Activated CD4-positive, CD25-positive, alpha-beta regulatory T cell treated with anti-CD3 and anti-CD28 coated beads, Interleukin-2, amount 50 U/mL, for 16 hours (primary cell): ENCODE data around the gene TRIM24.

ENCODE experiments used
- DNase-seq: peaks from one replicate; pipeline ENCODE4 v3.0.0-alpha.2; 2020; ENCODE audit warnings: low read depth, low spot score

Gene TRIM24

DNA sequence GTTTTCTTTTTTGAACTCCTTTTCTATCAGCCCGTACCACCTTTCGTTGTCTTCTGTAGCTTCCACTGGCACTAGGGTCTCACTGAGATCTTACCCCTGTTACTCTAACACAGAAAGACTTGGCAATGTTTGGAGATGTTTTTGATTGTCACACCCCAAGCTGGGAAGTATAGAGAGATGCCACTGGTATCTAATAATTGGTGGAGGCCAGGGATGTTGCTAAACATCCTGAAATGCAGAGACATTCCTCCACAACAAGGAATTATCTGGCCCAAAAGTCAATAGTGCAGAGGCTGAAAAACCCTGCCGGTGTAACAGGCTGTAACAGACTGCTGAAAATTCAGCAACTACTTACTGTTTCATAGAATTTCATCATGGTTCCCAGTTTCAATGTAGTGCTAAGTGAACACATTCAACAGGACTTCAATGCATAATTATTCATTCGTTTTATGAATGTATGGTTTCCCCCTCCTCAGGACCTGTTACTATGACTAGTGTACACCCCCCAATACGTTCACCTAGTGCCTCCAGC, 115.9 kb downstream of the TRIM24 start:
- DNase-seq, result no peak

DNA sequence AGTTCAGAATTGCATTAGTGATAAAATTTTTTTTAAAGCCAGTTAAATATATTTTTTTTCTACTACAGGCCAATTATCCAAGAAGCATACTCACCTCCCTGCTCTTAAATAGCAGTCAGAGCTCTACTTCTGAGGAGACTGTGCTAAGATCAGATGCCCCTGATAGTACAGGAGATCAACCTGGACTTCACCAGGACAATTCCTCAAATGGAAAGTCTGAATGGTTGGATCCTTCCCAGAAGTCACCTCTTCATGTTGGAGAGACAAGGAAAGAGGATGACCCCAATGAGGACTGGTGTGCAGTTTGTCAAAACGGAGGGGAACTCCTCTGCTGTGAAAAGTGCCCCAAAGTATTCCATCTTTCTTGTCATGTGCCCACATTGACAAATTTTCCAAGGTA, 119.1 kb downstream of the TRIM24 start:
- no peak for DNase-seq

DNA sequence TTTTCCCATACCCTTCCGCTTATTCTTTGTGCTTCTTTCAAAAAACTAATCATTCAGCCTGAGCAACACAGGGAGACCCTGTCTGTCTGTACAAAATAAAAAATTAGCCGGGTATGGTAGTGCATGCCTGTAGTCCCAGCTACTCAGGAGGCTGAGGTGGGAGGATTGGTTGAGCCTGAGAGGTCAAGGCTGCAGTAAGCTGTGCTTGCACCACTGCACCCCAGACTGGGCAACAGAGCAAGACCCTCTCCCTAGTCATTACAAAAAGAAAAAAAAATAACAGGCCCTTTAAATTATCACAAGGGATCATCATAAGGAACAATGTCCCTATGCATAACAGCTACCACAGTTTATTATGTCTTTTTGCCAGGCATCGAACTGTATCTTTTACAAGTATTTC, 119.6 kb downstream of the TRIM24 start:
- no peak for DNase-seq

DNA sequence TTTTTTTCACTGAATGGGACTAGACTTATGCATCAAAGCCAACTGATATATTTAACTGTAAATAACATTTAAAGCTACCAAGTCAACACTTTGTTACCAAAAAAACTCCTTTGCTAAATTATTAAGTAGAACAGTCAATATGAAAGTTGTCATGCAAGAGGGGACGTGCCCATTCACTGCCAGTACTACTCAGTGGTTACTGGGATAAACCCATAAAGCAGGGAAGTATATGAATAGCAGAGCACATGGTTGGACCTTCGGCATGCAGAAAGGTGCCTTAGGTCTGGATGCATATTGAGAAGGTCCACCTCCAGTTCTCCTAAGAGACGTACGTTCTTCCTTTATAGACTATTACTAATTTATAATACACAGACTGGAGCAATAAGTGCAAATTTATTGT, 121.0 kb downstream of the TRIM24 start:
- no peak for DNase-seq

DNA sequence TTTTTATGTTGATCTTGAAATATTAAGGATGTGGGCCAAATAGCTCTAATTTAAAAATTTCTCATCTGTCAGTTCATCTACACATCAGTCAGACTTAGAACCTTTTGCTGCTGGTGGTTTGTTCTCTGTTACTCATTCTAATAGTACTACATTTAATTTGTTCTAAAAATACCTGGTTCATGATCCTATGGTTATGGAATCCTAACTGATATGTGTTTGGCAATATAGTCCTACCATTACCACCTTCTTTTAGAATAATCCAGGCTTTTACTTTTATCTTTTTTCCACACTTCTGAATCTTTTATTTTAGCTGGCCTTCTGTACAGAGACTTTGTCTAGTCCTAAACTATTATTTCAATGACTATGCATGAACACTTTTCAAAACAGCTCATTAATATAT, 124.2 kb downstream of the TRIM24 start:
- DNase-seq, result no peak

DNA sequence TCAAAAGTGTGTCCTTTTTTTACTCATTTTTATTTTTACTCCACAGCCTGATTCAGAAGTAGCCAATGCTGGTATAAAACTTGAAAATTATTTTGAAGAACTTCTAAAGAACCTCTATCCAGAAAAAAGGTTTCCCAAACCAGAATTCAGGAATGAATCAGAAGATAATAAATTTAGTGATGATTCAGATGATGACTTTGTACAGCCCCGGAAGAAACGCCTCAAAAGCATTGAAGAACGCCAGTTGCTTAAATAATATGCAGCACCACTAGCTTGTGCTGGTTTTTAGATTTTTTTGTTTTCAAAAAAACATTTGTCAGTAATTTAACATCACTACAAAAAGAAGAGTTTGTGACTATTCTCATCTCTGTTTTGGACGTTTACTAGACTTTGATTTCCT, 124.6 kb downstream of the TRIM24 start:
- DNase-seq, result no peak

DNA sequence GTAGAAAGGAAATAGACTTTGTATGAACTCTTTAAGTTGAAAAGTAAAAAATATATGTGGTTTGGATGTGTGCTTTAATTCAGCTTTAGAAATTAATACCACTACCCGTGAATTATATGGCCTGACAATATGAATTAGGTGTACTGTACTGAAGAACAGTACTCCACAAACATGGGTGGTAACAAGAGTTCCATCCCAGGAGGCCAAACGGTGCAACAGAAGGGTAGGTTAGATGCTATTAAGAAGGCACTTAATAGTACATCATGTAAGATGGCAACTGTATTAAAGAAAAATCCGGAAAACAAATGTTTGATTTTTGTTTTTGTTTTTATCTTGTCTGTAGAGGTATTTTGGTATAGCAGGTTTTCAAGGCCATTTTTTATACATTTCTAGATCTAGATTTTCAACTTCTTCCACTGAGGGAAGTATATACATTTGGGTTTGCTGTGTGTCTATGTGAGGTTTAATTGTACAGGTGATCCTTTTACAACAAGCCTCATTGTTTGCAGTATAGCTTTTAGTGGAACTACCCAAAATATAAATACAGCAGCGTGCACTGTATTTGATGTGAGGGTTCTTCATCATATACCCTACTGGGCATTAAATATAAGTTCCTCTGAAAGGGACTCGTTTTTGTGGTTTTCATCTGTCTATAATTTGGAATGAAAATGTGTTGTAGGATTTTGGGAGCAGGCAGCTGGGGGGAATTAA, 125.4 kb downstream of the TRIM24 start:
- DNase-seq, result no peak

DNA sequence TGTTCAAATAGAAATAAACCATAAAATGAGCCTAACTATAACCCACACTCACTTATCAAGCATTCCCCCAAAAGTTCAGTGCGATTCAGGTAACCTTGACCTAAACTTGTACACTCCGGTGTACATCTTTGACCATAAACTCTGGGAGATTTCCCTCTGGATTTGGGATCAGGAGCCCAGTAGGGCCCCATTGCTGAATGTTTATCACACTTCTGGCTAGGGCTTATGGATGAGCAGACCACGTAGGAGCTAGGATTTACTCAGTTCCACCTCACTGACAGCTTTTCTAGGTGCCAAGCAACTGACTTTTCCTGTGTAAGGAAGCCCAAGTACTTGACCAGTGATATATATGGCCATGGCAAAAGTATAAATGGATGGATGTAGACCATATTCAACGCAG, 127.4 kb downstream of the TRIM24 start:
- DNase-seq, result no peak

DNA sequence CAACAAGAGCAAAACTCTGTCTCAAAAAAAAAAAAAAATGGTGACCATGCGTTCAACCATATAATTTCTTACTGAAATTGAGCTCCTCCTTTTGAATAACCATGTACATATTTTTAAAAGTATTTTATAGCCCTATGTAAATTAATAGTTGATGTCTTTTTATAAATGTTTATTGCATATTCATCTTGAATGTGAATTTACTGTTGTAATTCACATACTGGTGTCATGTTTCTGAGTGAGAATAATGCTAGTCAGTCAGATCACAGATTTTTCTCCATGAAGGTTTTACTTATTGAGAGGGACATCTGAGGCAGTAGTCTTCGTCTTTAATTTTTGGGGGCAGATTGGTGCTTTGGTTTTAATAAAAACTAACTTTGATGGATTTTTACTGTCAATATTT, 128.9 kb downstream of the TRIM24 start:
- no peak for DNase-seq

DNA sequence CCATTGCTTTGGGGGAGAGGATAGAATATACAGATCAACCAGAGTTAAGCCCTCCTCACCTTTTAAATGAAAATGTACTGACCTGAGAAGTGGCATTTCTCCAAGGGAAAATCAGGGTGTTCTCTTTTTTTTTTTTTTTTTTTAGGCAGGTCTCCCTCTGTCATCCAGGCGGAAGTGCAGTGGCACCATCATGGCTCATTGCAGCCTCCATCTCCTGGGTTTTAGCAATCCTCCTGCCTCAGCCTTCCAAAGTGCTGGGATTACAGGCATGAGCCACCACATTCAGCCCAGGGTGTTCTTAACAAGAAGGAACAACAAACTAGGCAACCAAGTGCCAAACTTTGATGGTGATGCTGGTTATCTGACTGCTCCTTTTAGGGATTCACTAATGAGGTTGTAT, 130.1 kb downstream of the TRIM24 start:
- DNase-seq, result no peak

DNA sequence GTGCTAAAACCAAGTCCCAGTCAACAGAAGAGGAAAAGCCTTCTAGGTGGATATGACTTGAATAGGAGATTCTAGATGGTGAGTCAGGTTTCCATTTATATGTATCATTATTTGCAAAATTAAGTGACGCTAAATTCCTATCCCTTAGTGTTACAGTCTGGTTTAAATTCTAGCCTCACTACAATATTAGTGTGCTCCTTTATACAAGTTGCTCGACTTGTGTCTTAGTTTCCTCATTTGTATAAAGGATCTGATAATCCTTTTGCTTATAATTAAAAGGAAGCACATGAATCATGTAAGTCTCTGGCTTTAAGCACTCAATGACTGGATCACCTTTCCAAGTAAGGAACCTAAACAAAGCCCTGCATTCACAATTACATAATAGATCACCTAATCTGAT, 135.4 kb downstream of the TRIM24 start:
- DNase-seq, result no peak

DNA sequence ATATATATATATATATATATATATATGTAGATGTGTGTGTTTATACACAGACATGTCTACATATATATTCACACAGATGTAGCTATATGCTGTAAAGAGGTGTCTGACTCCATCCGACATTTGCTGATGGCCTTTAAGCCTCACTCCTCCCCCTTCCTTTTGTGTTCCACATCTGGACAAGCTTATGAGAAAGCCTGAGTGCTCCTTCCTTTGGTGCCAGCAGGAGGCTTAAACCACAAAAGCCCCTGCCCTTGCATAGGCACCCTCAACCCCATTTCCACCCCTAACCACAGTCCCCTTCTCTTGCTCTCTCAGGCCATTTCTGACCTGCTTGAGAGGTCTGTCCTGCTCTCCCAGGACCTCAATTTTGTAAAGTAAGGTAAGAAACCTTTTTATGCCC, 142.4 kb downstream of the TRIM24 start:
- no peak for DNase-seq

DNA sequence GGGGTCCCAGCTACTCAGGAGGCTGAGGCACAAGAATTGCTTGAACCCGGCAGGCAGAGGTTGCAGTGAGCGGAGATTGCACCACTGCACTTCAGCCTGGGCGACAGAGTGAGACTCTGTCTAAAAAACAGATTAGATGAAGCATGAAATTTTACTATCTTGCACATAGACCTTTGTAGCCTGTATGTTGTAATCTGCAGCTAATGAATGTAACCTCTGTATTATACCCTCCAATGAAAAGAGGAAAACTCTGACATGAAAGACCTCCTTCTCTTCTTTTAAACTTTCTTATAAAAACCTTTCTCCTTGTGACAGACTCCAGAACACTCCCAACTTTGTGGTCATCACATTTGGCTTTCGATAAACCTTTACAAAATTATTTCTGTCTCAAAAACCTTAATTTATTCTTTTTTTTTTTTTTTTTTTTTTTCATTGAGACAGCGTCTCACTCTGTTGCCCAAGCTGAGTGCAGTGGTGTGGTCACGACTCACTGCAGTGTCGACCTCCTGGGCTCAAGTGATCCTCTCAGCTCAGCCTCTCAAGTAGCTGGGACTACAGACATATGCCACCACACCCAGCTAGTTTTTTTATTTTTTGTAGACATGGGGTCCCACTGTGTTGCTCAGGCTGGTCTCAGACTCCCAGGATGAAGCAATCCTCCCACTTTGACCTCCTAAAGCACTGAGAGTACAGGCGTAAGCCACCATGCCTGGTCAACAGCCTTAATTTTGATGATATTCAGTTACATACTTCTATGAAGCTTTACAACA, 143.7 kb downstream of the TRIM24 start:
- no peak for DNase-seq

DNA sequence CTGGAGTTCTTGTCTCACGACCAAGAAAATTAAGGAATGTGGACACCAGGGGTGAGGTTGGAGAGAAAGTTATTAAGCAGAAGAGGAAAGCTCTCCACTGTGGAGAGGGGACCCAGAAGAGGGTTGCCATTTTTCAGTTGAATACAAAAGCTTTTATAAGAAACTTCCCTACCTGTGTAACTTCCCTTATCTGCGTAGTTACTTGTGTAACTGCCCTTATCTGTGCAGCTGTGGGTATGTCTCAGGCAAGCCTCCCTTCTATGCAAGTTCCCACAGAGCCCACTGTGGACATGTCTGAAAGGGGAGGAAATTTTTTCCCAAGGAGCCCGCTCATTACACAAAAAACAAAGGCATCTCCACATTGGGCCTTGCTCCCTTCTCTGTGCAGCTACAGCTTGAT, 146.2 kb downstream of the TRIM24 start:
- no peak for DNase-seq

DNA sequence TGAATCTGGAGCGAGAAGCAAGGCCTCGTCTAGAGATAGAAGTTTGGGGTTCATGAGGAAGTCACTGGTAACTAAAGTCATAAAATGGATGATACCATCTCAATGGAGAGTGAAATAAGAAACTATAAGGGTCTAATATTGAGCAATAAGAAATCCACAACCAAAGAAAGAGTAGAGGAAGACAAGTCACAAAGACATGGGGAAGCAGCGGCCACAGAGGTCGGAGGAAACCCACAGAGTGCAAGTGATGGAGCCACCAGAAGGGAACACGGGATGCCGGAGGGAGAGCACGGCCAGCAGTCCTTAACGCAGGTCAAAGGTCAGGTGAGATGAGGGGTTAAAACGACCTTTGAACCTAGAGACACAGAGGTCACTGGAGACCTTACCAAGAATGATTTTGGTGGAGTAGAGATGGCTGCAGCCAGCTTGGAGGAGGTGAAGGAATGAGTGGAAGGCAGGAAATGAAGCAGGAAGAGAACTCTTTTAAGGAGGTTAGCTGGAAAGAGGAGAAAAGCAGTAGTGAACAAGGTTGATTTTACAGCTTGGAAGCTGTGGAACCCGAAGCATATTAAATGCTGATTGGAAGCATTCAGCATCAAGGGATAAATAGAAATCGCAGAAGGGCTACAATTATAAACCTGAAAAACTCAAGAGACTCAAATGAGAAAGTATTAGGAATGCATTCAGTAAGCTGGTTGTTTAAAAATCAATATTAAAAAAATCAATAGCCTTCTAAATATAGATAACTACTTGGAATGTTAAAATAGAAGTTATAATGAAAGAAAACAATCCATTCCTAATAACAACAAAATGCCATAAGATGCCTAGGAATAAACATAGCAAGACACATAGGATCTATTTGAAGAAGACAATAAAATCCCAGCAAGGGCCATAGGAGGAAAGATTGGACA, 147.4 kb downstream of the TRIM24 start:
- no peak for DNase-seq

DNA sequence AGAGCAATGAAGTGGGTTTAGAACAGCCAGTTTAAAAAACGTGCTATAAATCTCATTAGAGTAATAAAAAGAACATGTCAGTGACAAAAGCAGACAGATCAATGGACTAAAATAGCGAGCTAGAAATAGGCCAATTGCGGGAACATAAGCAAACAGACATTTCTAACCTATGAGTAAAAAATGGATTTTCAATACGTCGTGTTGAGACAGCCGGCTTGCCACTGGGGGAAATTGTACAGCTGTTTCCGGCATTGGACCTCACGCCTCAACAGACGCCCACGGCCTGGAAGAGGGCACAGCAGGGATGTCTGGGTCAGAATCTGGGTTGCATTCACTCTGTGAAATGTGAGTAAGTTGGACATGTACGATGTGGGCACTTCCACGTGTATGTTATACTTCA, 148.2 kb downstream of the TRIM24 start:
- no peak for DNase-seq

DNA sequence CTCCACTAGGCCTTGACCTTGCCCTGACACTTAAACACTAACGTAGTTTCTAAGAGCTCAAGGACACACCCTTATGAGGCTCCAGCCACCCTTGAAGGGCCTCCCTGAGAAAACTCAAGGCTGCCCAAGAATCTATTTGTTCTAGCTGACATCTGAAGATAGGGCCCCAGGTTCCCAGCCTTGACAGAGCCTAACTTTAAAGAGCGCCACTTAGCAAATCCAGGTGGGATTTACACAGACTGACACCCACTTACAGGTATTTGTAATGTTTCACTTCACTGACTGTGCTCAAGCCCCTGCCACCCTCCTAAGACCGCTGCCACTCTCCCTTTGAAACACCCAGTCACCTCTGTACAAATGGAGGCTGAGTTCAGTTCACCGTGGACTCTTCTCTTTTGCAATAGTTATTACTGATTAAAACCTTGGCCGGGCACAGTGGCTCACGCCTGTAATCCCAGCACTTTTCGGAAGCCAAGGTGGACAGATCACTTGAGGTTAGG, 150.7 kb downstream of the TRIM24 start:
- DNase-seq, result no peak

DNA sequence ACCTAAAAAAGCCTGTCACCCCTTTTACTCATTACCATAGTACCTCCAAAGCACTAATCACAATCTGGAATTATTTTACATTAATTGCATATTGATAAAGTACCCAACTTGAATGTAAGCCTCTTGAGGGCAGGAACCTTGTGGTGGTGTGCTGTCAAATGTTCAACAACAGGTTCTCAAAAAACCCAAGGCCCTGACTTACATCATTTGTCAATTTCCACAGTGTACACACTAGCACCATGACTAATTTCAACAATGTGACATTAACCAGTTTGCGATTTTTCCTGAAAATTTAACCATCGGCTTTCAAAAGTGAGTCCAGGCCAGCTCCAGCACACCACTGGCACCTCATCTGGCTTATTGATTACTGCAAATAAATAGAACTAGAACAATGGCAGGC, 153.6 kb downstream of the TRIM24 start:
- DNase-seq, result no peak

DNA sequence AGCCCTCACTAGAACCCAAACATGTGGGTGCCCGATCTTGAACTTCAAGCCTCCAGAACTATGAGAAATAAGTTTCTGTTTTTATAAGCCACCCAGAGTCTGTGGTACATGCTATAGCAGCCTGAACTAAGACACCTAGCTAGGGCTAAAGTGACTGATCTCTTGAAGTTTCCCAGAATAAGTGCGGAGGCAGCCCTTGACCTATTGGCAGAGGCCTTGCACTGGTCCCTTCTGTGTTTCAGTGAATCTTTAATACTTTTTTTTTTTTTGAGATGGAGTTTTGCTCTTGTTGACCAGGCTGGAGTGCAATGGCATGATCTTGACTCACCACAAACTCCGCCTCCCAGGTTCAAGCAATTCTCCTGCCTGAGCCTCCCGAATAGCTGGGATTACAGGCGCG, 156.0 kb downstream of the TRIM24 start:
- no peak for DNase-seq

DNA sequence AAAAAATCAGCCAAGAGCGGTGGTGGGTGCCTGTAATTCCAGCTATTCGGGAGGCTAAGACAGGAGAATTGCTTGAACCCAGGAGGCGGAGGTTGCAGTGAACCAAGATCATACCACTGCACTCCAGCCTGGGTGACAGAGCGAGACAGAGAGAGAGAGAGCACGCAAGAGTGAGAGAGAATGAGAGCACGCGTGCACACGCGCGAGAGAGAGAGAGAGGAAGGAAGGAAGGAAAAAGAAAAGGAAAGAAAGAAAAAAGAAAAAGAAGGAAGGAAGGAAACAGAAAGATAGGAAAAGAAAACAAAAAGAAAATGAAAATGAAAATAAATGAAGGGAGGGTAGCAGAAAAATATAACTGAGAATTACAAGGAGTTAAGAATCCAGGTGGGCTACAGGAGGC, 158.4 kb downstream of the TRIM24 start:
- no peak for DNase-seq

DNA sequence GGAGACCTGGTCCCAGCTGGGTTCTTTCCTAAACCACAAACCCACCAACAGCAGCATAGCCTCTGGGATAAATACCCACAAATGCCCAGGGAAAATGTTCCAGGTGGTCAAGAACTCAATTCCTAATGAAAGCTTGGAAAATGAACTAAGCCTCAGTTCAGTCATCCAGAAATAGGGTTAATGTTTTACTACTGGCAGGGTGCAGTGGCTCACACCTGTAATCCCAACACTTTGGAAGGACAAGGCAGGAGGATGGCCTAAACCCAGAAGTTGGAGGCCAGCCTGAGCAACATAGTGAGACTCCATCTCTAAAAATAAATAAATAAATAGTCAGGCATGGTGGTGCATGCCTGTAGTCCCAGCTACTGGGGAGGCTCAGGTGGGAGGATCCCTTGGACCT, 158.9 kb downstream of the TRIM24 start:
- DNase-seq, result no peak

DNA sequence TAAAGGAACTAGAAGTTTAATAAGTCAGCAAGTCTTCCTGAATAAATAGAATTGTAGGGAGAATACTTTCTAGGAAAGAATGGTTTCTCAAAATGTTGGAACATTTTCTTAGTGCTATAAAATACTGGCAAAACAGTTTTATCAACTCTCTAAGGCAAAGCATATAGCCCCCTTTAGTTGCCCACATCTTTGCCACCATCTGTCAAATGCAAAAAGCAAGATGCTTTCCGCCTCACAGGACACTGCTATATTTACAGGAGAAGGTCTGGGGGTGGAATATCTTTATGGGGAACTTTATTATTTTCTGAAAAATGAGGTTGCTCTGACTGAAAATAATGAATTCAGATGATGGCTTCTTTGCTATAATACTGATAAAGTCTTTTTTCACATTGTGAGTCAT, 162.8 kb downstream of the TRIM24 start:
- no peak for DNase-seq
